Stimulated activated CD8-positive, alpha-beta memory T cell treated with anti-CD3 and anti-CD28 coated beads, Interleukin-2, amount 100 ng/mL, for 48 hours (primary cell): ENCODE measurements around the gene FAM177A1.
"Not testable (repeated sequence)": the region's sequence is repeated elsewhere in the genome, so short reads cannot be mapped to it uniquely, and the experiment has no call there.

Experiments
- DNase-seq, 2 donors: peaks; one replicate each; pipeline ENCODE4 v3.0.0-alpha.2; 2020; ENCODE audit warnings: low read depth in 2 of 2

The FAM177A1 gene, protein sequence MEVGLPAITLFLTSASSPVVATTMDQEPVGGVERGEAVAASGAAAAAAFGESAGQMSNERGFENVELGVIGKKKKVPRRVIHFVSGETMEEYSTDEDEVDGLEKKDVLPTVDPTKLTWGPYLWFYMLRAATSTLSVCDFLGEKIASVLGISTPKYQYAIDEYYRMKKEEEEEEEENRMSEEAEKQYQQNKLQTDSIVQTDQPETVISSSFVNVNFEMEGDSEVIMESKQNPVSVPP

DNA sequence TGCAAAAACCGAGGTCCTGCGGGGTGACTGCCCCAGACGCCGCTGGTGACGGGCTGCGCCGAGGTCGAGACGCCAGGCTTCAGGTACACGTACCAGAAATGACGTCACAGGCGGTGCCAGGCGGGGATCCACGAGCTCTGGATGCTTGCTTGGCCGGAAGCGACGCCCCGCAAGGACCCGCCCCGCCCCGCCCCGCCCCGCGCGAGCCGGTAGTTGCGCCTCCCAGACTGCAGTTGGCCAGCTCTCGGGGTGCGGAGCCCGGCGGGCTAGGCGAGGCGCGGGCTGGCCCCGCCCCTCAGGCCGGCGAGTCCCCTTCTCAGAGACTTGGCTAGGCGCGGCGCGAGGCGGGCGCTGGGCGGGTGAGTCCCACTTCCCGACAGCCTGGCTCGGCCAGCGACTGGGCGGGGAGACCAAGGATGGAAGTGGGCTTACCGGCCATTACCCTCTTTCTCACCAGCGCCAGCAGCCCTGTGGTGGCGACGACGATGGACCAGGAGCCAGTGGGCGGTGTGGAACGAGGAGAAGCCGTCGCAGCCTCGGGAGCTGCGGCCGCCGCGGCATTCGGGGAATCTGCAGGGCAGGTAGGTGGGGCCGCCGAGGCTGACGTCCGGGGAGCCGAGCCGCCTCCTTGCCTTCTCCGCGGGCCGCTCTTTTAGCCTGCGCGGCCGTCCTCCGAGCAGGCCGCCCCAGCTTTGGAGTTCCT lies at the start of gene FAM177A1:
TSS of gene FAM177A1 (plus strand) at position 225 of the 703 bp plus-strand sequence. CDS start at position 417, 192 bp downstream.
- DNase-seq = peak; percentile 98

DNA sequence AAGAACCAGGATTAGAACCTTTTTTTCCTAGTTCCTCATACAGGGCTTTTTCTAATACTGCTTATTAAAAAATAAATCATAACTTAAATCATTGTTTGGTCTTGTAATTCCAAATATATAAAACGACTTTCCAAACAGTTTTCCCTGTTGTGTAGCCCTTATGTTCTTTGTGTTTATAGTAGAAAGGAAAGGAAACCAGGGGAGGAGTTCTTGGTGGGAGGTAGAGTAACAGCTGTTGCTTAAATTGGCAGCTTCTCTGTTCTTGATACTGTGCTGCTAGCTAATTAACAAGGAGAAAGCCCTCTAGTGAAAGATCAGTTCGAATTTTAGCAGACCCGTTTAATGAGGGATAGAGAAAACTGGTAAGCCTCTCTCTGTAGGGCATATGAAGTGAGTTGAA lies 48.3 kb upstream of the FAM177A1 start:
- DNase-seq = no peak

DNA sequence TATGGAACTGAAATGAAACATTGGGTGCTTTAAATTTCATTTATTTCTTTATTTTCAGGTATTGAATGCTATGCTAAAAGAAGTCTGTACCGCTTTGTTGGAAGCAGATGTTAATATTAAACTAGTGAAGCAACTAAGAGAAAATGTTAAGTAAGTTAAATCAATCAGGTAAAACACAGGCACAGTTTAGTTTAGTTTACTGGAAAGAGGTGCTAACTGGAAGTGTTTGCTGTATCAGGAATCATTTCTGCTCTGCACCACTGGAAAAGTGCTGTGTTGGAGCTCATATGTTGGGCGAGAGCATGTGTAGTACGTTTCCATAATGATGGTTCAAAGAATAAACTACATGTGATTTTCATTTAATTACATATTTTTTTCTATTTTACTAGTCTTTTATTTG lies 46.6 kb upstream of the FAM177A1 start:
- DNase-seq = no peak

DNA sequence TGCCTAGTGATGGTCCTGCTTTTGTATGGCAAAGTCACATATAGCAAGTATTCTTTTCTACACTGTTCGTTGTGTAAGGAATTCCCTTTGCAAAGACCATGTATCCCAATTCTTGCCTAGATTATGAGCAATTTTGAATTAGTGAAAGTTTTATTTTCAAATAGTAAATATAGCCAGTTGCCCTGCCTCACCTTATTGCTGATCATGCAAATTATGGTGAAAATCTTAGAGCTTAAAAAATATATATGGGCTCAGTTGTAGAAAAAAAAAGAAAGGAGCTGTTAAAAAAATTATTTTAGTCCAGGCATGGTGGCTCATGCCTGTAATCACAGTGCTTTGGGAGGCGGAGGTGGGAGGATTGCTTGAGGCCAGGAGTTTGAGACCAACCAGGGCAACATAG lies 44.5 kb upstream of the FAM177A1 start:
- DNase-seq = no peak

DNA sequence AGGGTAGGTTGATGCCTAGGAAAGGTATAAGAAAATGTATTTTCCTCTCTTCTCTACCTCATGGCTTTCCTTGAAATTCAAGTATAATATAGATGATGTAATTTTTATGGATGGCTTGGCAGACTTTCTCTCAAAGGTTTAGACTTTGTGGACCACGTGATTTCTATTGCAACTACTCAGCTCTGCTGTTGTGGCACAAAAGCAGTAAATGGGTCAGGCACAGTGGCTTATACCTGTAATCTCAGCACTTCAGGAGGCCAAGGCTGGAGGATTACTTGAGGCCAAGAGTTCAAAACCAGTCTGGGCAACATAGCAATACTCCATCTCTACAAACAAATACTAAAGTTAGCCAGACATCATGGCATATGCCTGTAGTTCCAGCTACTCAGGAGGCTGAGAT lies 41.2 kb upstream of the FAM177A1 start:
- DNase-seq = no peak

DNA sequence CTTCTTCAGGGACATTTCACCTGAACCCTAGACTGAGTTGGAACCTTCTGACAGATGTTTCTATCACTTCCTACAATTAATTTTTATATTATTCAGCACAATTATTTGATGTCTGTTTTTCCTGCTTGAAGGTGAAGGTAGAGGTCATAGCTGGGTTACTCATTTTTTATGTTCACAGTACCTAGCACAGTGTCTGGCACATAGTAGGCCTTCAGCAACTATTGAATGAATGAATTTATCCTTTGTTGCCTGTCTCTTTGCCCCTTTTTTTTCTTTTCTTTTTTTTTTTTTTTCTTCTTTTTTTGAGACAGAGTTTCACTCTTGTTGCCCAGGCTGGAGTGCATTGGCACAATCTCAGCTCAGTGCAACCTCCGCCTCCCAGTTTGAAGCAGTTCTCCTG lies 29.5 kb upstream of the FAM177A1 start:
- no peak for DNase-seq

DNA sequence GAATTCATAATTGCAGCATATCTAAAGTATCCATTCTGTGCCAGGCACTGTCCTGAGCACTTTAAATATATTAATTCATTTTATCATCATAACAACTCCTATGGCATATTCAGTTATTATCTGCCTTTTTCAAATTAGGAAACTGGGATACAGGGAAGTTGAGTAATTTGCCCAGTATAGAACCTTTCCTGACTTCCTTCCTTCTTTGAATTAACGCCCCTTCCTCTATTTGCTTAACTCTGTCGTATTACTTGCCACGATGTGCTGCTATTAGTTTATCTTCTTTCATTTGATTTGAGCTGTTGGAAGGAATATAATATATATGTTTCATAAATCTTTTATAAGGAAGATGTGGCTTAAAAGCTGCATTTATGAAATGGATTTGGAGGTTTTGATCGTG lies 25.4 kb upstream of the FAM177A1 start:
- no peak for DNase-seq

DNA sequence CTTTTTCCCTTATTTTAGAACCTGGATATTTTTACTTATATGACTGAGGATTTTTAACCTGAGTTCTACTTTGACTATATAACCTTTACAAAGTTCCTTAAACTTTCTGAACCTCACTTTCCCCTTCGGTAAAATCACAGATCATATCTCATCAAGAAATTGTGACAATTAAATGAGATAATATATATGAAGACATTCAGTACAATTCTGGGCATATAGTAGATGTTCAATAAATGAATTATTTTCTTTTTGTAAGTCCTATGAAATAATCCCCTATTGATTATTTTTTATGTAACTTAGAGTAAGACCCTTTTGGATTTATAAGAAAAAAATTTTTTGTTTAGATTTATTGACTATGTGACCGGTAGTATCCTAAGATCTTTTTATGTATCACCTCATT lies 17.6 kb upstream of the FAM177A1 start:
- no peak for DNase-seq

DNA sequence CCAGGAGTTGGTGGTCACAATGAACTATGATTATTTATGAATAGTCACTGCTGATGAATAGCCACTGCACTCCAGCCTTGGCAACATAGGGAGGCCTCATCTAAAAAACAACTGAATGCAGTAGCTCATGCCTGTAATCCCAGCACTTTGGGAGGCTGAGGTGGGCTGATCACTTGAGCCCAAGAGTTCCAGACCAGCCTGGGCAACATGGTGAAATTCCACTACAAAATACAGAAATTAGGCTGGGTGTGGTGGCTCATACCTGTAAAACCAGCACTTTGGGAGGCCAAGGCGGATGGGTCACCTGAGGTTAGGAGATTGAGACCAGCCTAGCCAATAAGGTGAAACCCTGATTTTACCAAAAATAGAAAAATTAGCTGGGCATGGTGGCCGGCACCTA lies 13.5 kb upstream of the FAM177A1 start:
- no peak for DNase-seq

DNA sequence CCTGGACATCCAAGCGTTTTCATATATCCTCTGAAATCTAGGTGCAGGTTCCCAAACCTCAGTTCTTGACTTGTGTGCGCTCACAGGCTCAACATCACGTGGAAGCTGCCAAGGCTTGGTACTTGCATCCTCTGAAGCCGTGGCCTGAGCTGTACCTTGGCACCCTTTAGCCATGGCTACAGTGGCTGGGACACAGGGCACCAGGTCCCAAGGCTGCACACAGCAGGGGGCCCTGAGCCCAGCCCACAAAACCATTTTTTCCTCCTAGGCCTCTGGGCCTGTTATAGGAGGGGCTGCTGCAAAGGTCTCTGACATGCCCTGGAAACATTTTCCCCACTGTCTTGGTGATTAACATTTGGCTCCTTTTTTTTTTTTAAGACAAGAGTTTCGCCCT lies 11.6 kb upstream of the FAM177A1 start:
- DNase-seq = no peak

DNA sequence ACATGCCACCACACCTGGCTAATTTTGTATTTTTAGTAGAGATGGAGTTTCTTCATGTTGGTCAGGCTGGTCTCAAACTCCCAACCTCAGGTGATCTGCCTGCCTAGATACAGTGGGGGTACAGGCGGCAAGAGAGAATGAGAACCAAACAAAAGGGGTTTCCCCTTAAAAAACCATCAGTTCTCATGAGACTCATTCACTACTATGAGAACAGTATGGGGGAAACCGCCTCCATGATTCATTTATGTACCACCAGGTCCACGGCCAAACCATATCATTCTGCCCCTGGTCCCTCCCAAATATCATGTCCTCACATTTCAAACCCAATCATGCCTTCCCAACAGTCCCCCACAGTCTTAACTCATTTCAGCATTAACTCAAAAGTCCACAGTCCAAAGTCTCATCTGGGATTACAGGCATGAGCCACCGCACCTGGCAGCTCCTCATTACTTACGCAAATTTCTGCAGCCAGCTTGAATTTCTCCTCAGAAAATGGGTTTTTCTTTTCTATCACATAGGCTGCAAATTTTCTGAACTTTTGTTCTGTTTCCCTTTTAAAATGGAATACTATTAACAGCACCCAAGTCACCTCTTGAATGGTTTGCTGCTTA lies 11.0 kb upstream of the FAM177A1 start:
- not testable (repeated sequence) for DNase-seq

DNA sequence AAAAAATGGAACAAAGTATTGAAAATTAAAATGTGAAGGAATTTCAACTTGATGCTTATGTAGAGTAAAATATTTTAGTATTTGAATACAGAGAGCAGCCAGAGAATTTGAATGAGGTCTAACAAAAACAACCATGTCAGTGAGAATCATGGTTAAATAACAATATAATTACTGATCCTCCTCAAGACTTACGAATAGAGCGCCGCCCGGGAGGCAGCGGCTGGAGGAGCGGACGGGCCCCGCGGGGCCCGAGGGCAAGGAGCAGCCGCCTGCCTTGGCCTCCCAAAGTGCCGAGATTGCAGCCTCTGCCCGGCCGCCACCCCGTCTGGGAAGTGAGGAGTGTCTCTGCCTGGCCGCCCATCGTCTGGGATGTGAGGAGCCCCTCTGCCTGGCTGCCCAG lies 7.8 kb upstream of the FAM177A1 start:
- DNase-seq = not testable (repeated sequence)

DNA sequence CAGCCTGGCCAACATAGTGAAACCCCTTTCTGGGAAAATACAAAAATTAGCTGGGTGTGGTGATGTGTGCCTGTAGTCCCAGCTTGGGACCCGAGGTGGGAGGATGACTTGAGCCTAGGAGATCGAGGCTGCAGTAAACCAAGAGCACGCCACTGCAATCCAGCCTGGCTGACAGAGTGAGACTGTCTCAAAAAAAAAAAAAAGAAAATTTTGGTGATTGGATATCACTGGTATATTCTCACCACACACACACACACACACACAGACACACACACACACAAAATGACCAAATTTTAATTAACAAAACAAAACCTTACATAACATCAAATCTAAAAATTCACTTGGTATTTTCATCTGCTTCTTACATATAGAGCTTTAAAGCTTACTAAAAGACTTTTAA lies 3.4 kb upstream of the FAM177A1 start:
- no peak for DNase-seq

DNA sequence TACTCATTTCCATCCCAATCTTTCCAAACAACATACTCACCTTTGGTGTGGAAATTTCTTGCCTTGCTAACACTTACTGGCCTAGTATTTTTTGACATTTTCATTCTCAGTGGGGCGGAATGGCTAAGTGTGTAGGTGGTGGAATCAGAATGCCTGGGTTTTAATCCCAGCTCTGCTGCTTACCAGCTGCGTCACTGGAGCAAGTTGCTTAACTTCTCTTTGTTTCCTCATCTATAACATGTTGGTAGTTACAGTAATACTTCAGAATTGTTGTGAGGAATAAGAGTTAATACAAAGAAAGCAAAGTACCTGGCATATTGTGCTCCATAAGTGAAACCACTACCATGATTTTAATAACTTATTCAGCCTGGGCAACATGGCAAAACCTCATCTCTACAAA lies 3.0 kb upstream of the FAM177A1 start:
- DNase-seq = no peak

DNA sequence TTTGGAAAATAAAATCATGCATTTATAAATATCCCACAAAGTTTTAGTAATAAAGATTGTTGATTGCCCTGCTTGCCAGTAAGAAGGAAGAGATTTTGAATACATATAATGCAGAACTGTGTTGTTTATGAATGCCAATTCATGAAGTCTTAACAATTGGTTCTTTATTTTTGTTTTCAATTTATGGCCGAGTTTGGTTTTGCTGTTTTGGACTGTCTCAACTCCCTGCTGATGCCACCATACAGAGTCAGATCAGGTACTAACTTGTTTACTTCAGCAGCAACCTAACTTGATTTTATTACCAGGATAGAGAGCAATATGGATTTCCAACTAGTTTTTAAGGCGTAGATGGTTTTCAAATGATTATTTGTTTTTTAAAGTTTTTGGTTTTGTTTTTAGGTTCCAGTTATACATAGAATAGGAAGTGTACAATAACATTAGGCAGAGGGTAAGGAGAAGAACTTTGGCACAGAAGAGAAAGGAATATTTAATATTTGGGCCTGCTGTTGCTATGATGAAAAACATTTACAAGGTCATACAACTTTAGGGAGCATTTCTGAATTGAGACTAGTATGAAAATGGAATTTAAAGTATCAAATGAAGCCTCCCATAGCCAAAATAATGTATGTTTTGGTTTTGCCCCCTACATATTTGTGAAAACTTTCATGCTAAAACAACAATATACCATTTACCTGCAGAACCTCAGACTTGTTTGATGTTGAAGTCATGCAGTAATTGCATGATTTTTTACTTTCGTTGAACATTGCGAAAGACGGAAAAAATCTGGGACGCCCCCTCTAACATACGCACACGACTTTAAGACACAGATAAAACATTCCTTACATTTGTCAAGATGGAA lies 904 bp upstream of the FAM177A1 start:
- no peak for DNase-seq

DNA sequence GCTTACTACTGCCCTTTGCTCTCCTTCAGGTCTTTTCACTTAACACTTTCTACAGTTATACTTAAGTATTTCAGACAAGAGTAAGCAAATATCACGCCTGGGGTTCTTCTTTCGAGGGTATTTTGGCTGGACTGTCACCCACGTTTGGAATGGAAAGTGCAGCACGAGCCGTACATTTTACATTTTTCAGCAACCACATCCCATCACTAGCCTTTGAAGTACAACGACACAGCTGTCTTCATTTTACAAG lies 349 bp upstream of the FAM177A1 start:
- no peak for DNase-seq

DNA sequence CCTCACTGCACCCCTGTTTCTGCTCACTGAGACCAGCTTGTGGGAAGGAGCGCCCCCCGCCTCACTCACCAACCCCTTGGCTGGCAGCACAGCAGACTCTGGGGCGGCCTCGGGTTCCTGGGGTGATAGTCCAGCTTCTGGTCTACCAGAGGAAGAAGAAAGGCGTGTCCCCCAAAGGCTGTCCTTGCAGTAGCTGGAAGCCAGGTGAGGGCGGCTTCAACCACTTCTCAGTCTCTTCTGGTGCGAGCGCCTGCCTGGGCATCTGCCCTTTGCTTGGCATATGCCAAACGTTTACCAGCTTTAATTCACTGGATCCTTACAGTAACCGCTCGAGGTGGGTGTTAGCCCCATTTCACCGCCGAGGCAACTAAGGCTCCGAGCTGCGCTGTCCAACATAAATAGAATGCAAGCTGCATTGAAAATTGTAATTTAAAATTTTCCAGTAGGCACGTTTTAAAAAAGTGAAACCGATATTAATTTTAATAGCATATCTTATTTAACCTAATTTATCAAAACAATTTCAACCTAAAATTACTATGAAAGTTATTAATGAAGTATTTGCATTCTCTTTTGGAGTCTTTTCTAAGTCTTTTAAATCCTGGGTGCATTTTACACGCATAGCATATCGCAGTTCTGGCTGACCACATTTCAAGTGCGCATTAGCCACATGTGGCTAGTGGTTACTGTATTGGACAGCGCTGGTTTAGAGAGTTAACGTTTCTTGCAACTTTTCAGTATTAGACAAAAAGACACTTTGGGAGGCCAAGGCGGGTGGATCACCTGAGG lies 872 bp downstream of the FAM177A1 start:
- peak in 1 of 2 donors; percentile 27 for DNase-seq

DNA sequence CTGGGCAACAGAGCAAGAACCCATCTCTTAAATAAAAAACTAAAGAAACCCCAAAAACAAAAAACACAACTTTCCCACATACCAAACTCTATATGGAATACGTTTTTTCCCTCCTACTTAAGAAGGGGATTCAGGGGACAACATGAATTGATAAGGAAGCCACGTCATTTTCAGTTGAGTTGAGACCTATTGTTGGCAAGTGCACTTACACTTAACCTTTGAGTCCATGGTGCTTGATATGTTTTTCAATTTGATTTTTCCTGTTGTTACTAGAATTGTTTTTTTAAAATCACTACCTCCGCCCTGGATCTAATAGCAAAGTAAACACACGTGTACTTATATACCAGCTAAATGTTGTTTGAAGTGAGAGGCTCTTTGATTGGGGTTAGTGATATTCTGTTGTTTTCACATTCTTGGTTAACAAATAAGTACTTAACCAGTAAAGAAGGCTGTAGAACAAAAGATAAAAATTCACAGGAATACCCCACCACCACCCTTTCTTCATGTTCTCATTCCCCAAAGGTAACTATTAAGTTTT lies 2.0 kb downstream of the FAM177A1 start:
- no peak for DNase-seq

DNA sequence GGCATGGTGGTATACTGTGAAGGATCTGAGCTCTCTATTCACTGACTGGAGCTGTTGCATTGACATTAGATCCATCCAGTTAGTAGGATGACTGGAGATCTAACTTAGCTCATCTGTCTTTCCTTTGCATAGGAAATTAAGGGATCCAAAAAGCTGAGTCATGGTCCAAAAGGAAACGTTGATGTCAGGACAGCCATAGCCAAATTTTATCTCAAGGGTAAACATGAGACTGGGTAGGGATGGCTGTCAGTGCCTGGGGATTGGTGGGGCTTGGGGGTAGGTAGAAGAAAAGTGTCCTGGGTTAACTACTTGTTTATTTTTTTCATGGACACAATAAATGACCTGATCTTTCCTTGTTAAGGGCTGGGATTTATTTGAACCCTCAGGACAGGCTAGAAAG lies 4.6 kb downstream of the FAM177A1 start:
- DNase-seq = no peak

DNA sequence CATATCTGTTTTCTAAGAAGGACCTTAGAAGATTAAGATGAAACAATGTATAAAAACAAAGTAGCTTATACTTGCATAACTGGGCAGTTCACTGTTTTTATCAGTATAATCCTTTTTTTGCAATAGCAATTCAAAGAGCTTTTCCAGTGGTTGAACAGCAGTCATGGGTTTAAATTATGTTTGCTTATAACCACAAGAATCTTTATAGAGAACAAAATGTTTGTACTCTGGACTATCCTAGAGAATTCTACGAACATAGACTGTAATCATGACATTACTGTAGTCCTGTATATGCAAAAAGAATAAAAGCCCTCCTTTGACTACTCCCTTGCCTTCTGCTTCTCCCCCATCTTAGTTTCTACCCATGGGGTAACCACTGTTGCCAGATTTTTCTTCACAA lies 5.7 kb downstream of the FAM177A1 start:
- DNase-seq = no peak

DNA sequence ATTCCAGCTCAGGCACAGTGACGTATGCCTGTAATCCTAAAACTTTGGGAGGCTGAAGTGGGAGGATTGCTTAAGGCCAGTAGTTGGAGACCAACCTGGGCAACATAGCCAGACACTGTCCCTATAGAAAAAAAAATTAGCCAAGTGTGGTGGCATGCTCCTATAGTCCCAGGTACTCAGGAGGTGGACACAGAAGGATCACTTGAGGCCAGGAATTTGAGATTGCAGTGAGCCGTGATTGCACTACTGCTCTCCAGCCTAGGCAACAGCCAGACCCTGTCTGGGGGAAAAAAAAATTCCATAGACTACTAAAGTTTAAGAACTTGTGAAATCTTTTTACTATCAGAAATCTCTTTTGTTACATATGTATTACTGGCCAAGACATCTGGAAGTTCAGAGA lies 6.6 kb downstream of the FAM177A1 start:
- DNase-seq = no peak
